ENCODE results near the gene KIF3B.
A peak's percentile ranks its signal among the peaks of the same experiment; 100 is the strongest.
"Not testable (repeated sequence)": the region's sequence is repeated elsewhere in the genome, so short reads cannot be mapped to it uniquely, and the experiment has no call there.

Gene KIF3B

DNA sequence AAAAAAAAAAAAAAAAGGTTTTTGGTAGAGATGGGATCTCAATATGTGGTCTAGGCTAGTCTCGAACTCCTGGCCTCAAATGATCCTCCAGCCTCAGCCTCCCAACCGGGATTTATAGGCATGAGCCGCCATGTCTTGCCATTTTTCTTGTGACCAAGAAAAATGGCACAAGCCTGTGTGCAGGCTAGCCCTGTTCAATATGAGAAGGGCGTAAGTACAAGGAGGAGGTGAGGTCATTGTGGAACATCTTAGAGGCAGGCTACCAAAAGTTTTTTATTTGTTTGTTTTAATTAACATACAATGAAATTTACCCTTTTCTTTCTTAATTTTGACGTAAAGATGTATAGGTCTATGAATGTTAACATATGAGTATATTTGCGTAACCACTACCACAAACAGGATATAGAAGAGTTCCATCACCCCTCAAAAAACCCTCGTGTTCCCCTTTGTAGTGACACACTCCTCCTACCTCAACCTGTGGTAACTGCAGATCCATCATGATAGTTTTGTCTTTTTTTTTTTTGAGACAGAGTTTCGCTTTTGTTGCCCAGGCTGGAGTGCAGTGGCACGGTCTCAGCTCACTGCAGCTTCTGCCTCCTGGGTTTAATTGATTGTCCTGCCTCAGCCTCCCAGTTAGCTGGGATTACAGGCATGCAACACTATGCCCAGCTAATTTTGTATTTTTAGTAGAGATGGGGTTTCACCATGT is 28.3 kb upstream of the KIF3B start:
- DNase-seq, result no peak

DNA sequence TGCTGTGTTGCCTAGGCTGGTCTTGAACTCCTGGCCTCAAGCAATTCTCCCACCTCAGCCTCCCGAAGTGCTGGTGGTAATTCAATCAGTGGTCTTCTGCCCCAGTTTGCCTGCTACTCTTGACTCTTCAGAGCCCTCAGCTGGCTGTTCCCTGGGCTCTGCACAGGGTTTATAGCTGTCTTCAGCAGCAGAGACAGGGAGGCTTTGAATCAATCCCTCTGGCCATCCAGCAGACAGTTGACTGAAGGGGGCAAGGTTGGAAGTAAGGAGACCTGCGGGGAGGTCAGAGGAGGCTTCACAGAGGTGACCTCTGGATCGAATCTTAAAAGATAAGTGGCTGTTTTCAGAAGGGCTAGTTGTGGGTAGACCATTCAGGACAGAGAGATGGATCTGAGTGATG is 26.0 kb upstream of the KIF3B start:
- DNase-seq, result no peak

DNA sequence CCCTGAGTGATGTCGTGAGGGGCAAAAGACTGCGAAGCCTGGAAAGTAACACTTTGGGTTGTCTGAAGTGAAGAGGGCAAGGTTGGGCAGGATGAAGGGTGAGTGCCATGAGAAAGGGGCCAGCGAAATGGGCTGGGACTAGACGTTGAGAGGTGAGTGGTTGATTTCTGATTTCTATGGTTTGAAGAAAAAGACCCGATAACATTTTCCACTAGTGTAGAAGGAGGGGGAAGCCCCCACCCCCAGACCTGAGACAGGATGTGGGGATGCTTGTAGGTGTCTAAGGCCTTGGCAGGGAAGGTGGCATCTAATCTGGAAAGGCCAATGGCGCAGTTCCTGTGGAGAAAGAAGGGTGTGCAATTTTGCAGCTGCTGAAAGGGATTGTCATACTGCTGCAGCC is 25.3 kb upstream of the KIF3B start:
- no peak for DNase-seq

DNA sequence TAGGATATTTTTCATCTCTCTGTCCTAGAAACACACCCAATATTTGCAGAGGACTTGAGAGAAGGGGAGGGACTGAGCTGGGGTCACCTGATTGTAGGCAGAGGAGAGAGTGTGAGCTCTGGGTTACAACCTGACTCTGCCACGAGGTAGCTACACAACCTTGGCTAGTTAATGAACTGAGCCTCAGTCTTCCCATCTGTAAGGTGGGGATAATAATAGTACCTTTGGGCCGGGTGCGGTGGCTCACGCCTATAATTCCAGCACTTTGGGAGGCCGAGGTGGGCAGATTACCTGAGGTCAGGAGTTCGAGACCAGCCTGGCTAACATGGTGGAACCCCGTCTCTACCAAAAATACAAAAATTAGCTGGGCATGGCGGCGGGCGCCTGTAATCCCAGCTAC is 16.5 kb upstream of the KIF3B start:
- DNase-seq, result not testable (repeated sequence)

DNA sequence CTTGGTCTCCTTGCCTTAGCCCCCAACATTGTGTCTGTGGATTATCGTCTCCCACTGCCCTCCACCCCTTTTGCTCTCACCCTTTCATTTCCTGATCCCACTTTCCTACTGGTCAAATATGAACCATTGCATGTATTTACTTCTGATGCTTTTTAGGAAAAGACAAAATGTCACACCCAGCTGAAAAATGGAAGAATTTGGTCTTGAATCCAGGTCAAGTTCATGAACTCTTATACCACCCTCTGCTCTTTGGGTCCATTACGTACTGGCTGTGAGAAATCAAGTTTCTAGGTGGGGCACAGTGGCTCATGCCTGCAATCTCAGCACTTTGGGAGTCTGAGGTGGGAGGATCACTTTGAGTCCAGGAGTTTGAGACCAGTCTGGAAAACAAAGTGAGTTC is 15.8 kb upstream of the KIF3B start:
- DNase-seq, result no peak

DNA sequence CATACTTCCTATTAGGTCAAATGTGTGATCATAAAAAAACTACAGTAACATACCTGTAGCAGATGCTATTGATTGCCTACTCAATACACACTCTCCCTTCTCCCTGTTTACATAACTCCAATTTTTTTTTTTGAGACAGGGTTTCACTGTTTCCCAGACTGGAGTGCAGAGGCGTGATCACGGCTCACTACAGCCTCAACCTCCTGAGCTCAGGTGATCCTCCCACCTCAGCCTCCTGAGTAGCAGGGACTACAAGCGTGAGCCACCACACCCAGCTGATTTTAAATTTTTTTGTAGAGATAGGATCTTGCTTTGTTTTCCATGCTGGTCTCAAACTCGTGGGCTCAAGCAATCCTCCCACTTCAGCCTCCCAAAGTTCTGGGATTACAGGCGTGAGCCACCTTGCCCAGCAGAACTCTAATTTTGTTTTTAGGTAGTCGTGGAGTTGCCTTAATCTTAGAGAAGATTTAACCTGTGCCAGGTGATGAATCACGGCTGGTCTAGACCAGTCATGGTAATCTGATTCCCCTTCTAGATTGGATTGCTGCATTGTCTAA is 14.0 kb upstream of the KIF3B start:
- peak; percentile 25 for DNase-seq

DNA sequence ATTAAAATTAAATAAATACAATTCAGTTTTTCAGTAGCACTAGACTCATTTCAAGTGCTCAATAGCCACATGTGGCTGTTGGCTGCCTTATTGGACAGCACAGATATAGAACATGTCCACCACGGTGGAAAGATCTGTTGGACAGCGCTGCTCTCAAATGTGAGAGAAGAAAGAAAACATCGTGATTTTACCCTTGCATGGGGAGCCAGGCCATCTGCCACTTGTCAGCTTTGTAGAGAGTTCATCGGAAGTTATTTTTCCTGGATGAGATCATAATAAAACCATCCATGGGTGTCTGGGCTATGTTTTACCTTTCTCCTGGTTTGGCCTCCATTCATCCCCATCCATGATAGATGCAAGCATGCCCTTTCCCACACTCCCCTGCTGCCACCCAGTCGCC is 5.8 kb upstream of the KIF3B start:
- no peak for DNase-seq

DNA sequence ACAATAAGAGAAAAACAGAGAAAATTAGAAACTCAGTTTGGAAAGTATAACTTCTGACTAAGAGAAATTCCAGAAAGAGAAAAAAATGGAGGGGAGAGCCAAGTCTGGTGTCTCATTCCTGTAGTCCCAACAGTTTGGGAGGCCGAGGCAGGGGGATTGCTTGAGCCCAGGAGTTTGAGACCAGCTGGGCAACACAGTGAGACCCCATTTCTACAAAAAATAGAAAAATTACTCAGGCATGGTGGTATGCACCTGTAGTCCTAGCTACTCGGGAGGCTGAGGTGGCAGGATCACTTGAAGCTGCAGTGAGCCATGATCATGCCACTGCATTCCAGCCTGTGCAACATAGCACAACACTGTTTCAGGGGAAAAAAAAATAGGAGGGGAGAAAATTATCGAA is 3.1 kb upstream of the KIF3B start:
- DNase-seq, result no peak

DNA sequence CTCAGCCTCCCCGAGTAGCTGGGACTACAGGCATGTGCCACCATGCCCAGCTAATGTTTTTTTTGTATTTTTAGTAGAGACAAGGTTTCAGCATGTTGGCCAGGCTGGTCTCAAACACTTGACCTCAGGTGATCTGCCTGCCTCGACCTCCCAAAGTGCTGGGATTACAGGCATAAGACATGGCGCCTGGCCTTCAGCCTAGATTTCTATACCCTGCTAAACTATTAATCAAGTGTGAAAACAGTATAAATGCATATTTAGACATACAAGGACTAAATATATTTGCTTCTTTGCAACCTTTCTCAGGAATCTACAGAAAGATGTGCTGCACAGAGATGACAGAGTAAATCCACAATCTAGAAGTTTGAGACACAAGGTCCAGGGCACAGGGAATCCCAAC is 2.3 kb upstream of the KIF3B start:
- DNase-seq, result not testable (repeated sequence)

DNA sequence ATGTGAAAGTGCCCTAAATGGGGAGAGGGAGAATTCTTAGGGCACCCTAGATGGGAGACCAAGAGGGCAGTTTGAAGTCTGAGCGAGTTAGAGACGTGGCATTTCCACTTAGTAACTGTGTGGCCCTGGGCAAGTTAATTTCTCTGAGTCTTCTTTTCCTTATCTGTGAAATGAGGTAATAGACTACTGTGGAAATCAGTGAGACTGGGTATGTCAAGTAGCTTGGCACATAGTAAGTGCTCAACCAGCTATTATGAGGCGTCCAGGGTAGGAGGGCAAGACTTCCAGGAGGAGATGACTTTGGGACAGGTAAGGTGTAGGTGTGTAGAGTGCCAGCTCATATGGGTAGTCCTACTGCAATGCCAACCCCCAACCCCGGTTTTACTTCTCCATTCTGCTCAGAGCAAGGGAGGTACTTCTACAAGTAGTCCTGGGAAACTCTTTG is 770 bp downstream of the KIF3B start:
- DNase-seq, result no peak

DNA sequence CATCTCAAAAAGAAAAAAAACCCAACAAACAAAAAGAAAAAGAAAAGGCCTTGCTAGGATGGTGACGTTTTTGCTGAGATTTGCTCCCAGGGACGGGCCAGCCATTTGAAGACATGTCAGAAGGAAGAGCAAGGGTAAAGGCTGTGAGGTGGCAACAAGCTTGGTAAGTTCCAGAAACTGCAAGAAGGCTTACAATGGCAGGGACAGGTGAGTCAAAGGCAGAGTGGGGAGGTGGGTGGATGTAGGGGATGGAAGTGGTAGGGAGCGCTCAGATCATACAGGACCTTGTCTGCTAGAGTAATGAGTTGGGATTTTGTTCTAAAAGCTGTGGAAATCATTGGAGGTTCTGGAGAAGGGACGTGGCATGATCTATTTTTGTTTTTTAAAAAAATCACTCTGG is 4.3 kb downstream of the KIF3B start:
- no peak for DNase-seq

DNA sequence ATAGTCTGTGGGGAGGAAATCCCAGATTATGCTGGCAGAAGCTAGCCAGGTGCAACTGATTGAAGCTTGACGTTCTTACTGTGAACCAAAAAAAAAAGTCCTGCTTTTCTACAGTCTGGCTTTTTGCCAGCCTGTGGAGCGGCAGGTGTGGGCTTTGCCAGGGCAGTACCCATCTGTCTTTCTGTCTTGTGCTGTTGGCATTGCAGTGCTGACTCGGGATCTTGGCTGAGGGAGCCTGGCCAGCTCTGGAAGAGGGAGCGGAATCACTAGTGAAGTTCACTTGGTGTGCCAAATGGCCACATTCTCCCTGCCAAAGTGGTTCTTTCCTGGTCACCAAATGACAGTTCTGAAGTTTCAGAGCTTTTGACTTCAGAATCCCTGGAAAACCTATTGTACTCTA is 5.0 kb downstream of the KIF3B start:
- DNase-seq, result no peak

DNA sequence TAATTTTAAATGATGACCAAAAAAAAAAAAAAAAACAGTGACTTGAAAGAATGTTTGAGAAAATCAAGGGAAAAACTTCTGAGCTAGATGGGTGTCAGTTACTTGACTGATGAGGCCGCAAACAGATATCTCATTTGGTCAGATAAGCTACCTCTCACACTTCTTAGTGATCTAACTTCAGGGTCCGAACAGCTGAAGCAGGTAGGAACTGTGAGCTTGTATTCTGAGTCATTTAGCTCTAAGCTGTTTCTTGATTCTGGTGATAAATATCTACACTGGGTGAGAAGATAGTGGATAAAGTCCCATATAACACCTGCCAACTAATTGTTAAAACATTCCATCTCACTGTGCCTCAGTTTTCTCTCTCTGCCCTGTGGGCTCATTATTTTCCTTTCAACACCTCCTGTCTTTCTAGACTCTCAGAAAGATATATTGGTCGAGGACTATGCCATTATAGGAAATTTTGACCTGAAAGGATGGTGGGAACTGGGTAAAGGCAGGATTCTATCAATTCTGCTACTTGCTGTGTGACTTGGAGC is 7.7 kb downstream of the KIF3B start:
- DNase-seq, result no peak

DNA sequence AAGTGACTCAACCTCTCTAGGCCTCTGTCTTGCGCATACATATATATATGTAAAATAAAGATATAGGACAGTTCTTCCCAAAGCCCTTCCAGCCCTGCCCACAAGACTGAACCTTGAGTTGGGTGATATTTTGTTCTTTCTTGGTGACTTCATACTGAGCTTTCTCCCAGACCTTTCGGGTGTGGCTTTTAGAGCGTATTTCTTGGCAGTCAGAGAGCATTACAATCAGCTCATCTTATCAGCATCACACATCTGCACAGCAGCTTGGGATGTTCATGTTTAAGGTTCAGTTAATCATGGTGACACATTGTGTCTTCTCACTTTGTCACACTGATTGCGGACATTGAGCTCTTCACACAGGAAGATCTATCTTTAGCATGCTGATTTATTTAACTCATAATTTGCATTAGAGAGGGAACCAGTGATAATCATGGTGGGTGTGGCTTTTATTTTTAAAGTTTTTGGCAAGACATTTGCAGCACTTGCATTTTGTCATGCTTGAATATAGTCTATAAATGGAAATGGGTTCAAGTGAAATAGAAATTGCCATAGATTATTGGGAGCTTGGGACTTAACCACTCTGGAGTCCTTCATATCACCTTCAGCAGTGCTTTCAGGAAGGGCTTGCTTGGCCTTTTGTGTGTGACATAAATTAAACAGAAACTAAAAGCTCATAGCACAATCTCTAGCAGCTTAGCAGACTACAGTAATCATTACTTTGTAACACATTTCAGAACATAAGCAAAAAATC is 8.3 kb downstream of the KIF3B start:
- DNase-seq, result no peak

DNA sequence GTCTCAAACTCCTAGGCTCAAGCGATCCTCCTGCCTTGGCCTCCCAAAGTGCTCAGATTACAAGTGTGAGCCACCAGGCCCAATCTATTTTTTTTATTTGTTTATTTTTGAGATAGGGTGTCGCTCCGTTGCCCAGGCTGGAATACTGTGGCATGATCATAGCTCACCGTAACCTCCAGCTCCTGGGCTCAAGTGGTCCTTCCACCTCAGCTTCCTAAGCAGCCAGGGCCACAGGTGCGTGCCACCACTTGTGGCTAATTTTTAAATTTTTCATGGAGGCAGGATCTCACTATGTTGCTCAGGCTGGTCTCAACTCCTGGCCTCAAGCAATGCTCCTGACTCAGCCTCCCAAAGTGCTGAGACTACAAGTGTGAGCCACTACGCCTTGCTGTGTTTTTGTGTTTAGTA is 9.8 kb downstream of the KIF3B start:
- DNase-seq, result no peak

DNA sequence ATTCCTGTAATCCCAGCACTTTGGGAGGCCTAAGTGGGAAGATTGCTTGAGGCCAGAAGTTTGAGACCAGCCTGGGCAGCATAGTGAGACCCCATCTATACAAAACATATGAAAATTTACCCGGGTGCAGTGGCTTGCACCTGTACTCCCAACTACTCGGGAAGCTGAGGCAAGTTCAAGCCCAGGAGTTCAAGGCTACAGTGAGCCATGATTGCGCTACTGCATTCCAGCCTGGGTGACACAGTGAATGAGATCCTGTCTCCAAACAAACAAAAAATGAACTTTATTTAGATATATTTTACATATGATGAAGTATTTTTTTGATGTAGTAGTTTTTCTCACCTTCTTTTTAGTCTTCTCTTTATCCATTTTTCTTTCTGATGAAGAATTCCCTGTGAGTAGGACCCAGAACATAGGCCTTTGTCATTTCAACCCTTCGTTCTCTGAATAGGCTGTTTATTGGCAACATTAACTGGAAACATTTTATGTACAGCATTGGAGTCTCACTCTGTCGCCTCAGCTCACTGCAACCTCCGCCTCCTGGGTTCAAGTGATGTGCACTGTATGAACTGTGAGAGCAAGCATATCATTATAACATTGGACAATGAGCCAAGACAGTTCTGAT is 10.9 kb downstream of the KIF3B start:
- no peak for DNase-seq

DNA sequence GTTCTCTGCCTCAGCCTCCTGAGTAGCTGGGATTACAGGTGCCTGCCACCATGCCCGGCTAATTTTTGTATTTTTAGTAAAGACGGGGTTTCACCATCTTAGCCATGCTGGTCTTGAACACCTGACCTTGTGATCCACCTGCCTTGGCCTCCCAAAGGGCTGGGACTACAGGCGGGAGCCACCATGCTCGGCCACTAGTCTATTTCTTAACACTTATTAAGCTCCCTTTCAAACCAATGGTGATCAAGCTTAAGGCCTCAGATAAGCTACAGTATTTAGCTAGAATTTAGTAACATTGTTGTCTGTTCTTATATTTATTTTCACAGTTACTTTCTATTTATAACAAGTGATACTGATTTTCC is 11.8 kb downstream of the KIF3B start:
- not testable (repeated sequence) for DNase-seq

DNA sequence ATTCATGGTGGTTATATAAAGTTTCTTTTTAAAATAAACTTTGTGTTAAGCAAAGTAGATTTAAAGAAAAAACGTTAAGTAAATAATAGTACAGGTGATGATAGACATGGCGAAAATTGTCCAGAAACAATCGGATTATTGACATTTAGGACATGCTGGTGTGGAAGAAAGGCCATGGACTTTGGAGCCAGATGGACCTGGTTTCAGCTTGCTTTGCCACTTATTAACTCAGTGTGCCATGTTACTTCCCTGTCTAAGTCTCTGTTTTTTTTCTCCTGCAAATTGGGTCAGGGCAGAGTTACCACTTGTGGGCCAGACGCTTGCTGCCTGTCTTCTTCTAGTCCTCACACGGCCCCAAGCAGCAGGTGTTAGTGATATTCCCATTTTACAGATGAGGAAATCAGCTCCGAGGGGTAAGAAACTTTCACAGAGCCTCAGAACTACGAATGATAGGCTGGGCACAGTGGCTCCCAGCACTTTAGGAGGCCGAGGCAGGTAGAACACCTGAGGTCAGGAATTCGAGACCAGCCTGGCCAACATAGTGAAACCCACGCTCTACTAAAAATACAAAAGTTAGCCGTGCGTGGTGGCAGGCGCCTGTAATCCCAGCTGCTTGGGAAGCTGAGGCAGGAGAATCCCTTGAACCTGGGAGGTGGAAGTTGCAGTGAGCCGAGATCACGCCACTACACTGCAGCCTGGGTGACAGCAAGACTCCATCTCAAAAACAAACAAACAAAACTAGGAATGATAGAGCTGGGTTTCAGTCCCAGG is 12.4 kb downstream of the KIF3B start:
- DNase-seq, result no peak

DNA sequence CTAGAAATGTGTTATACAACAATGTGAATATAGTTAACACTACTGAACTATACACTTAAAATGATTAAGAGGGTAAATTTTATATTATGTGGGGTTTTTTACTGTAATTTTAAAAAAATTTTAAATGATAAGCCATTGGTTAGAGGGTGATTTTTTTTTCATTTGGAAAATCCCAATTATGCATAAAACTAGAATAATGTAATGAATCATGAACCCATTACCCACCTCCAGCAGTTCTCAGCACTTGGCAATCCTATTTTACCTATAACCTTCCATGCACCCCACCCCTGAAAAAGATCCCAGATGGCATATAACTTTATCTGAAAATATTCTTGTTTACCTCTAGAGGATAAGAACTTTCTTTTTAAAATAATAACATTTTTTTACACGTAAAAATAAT is 13.7 kb downstream of the KIF3B start:
- no peak for DNase-seq

DNA sequence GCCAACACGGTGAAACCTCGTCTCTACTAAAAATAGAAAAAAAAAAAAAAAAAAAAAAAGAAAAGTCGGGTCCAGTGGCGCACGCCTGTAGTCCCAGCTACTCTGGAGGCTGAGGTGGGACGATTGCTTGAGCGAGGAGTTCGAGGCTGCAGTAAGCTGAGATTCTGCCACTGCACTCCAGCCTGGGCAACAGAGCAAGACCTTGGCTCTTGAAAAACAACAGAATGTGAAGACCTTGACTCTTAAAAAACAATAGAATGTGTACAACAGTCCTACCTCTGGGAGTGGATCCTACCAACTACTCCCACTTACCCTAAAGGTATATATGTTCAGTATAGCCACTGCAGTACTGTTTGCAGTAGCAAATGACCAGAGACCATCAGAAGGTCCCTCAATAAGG is 15.1 kb downstream of the KIF3B start:
- no peak for DNase-seq

DNA sequence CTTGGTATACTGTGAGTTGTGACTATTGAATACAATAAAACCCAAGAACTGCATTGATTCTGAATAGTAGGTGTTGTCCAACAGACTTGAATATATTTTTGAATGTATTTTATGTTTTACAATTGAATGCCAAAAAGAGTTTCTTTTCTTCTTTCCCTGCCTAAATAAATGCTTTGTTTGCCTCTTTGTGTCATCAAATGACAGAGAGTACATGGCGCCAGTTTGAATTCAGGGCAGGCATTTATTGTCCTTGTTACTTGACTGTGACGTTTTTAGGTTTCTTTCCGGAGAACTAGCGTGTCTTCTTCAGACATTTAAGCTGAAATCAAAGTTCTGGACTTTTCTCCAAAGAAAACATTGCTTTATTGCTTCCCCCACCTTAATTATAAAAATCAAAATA is 16.6 kb downstream of the KIF3B start:
- no peak for DNase-seq

DNA sequence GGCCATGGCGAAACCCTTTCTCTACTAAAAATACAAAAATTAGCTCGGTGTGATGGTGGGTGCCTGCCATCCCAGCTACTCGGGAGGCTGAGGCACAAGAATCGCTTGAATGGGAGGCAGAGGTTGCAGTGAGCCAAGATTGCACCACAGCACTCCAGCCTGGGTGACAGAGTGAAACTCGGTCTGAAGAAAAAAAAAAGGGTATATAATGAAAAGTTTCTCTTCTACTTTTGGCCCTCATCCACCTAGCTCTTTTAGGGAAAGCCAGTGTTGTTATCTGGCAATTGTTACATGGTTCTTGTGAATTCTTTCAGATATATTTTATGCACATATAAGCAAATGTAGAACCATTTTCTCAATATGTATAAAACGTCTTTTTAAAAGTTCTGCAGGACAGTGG is 19.0 kb downstream of the KIF3B start:
- no peak for DNase-seq

DNA sequence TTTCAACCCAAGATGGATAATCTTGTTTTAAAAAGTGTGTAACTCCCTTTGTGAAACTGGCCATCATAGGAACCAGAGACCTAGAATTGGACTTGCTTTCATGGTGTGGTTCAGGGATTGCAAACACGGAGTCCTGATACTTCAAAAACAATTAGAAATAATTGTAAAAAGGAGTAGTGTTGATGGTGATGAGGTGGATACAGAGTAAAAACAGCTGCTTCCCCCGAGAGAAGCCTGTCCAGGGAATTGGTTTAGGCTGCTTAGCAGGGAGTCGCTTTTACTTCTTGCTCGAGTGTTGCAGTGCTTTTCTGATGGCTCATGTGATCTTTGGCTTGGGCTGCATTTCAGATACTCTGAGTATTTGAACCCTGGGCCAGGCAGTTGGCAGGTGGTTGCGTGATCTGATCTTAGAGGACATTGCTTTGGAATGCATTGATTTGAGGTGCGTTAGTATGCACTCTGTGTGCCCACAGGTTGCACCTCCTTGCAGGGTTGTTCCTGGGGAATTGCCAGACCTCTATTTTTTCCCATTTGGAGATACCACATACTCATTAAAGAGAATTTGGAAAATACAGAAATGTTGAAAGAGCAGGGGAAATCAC is 19.5 kb downstream of the KIF3B start:
- DNase-seq, result no peak

Measured in NCI-H82 (cell line).